Activated T-helper 1 cell treated with anti-CD3 and anti-CD28 coated beads, Interleukin-2, amount 50 U/mL, for 16 hours (primary cell): Measurements from ENCODE around the gene DNAJB4.
"Not testable (repeated sequence)": the region's sequence is repeated elsewhere in the genome, so short reads cannot be mapped to it uniquely, and the experiment has no call there.

Experiments used
- DNase-seq, 2 donors: peaks; one replicate each; pipeline ENCODE4 v3.0.0-alpha.2; 2020; ENCODE audit warnings: low read depth in 1 of 2, low spot score in 1 of 2

DNAJB4 gene

DNA sequence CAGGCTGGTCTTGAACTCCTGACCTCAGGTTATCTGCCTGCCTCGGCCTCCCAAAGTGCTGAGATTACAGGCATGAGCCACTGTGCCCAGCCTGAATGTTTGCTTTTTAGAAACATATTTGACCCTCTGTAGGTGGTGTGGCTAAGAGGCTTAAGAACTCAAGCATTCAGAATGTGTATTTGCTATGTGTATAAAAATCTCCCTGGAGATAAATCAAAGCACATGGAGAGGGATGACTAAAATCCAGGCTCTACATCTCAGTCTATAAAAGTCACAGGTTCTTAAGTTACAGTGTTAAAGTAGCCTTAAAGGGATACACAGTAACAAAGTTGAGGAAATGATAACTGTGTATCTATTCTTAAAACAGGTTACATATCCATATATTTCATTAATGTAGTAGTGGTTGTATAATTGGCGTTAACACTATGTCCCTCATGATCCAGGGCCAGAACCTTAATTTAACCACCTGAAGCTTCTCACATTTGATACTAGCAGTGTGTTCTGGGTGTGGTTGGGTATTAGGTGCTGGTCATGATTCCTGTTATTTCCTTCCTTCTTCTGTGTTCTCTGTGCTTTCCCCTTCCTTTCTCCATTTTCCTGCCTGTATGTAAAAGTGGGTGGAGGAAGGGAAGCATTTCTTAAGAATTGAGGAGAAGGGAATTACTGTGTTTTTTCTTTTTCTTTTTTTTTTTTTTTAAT is 57.2 kb downstream of the DNAJB4 start:
- no peak for DNase-seq

DNA sequence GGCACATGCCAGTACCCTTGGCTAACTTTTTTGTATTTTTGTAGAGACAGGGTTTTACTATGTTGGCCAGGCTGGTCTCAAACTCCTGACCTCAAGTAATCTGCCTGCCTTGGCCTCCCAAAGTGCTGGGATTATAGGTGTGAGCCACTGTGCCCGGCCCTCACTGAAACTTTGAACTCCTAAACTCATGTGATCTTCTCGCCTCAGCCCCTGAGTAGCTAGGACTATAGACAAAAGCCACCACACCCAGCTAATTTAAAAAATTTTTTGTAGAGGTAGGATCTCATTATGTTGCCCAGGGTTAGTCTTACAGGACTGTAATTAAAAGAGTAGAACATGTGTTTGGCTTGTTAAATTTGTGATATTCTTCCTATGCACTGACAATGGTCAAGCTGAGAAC is 60.1 kb downstream of the DNAJB4 start:
- not testable (repeated sequence) for DNase-seq
